ENCODE measurements around the gene SPAG9. TPM values are rescaled to one million over a fixed set of nuclear protein-coding genes. Genes with fewer than 3 reads are reported as not detected.

Gene SPAG9
- total RNA-seq, 1 experiment from 2014 or later = 77.6 TPM

DNA sequence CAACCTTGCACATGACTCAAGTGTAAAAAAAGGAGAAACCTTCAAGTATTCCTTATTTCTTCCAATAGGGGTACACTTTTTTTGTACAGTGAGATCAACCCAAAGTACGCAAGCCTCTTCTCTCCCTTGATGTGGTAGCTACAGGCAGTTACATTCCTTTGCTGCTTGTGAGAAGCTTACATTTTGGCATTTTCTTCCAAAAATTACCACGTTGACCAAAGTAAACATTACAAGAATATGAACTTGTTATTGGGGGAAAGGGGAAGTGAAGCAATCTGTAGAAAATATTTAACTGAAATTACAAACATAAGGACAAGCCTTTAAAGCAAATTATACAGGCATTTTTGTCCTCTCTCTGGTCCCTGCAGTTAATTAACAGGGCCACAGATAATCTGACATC is 157.5 kb downstream of the SPAG9 start (continued):
- TF ChIP-seq, protein P1, sequence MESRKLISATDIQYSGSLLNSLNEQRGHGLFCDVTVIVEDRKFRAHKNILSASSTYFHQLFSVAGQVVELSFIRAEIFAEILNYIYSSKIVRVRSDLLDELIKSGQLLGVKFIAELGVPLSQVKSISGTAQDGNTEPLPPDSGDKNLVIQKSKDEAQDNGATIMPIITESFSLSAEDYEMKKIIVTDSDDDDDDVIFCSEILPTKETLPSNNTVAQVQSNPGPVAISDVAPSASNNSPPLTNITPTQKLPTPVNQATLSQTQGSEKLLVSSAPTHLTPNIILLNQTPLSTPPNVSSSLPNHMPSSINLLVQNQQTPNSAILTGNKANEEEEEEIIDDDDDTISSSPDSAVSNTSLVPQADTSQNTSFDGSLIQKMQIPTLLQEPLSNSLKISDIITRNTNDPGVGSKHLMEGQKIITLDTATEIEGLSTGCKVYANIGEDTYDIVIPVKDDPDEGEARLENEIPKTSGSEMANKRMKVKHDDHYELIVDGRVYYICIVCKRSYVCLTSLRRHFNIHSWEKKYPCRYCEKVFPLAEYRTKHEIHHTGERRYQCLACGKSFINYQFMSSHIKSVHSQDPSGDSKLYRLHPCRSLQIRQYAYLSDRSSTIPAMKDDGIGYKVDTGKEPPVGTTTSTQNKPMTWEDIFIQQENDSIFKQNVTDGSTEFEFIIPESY (IDR thresholded peaks at IDR 0.05; ENCODE audit: extremely low read depth, insufficient replicate concordance, low read length) = no peak
- TF ChIP-seq, protein P2, sequence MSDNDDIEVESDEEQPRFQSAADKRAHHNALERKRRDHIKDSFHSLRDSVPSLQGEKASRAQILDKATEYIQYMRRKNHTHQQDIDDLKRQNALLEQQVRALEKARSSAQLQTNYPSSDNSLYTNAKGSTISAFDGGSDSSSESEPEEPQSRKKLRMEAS (IDR thresholded peaks at IDR 0.05) = no peak

DNA sequence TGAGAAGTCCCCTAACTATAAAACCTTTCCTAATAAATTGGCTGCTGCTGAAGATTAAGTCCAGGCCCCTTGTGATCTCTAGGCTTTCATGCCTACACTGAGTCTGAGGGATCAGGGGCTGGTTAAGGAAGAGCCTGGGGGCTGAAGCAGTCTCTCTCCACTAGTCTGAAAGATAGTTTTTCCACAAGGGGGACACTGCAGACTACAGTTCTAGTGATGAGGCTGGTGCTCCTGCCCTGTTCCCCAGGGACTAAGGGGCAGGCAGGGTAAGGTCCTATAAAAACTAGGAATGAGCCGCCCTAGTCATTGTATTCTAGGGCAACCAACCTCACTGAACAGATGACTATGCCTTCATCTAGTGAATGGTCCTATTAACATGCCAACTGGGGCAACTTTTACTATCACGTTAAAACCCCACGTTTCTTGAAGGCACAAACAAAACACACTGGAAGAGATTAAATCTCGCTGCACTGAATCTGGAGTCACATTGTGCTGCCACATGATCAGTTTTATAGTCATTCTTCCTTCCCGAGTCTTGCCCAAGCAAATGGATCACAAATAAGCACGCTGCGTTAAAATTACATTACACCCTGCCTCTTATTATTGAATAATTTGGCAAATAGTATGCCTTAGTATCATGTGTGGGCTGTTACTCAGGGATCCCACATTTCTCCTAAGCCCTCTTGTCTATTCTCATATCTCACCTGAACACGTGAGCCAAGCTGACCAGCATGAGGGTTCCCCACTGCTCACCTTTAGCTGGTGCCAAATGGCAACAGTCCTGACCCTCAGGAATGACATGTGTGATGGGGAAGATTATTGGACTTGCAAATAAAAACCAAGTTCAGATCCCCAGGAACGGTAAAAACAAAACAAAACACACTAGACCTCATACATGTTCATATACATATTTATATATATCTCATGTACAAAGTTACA is 159.1 kb downstream of the SPAG9 start:
- H3K36me3 ChIP-seq (ENCODE audit: control insufficient read depth in 1 of 2, insufficient read depth in 2 of 2, low read length in 2 of 2) = peaks cover 8 to 11% of the 10 kb centered on the region in 2 experiments; a peak in 3 of 4 replicates

More for the DNA sequence above, 159.1 kb downstream of the SPAG9 start:
- ChIA-PET CTCF (interaction anchor here (1.8 kb wide), 1 partner anchor 178 kb away, joined by 7 read pairs; no protein-coding TSS in a partner anchor), RAD21 (ENCODE audit: low non-redundant PET in 1 of 2, low total read pairs in 2 of 2, uncharacterized antibody in 2 of 2, unreplicated experiment in 2 of 2) (no interaction called here), POLR2A (no interaction called here)
- intact Hi-C loops (cut with micrococcal nuclease) = no loop called here
- no peaks in the 10 kb centered on the region for H3K9me3 ChIP-seq (ENCODE audit: control insufficient read depth in 1 of 2, insufficient read depth in 1 of 2, low read depth in 1 of 2, low read length in 2 of 2)
- H4K20me1 ChIP-seq (ENCODE audit: insufficient read depth) = no peaks in the 10 kb centered on the region
- no peak overlapping the region for H3K4me2 ChIP-seq (ENCODE audit: low read length)
- H3K27ac ChIP-seq (ENCODE audit: low read depth, low read length) = no peak overlapping the region
- no peaks in the 10 kb centered on the region for H3K27me3 ChIP-seq (ENCODE audit: insufficient read depth, low read length)
- H2AFZ ChIP-seq (ENCODE audit: low read depth, low read length, poor library complexity, severe bottlenecking) = no peak overlapping the region
- no peak for DNase-seq (ENCODE audit: low read depth, low spot score)
- peaks cover 0 to 7% of the 10 kb centered on the region in 2 experiments; a peak in 2 of 4 replicates for H3K4me1 ChIP-seq (ENCODE audit: control insufficient read depth in 1 of 2, insufficient read depth in 2 of 2, low read length in 2 of 2)
- H3K9me2 ChIP-seq (ENCODE audit: insufficient read depth) = no peaks in the 10 kb centered on the region
- TF ChIP-seq TCF7L2 (IDR thresholded peaks at IDR 0.05; ENCODE audit: borderline replicate concordance, extremely low read depth, insufficient read depth, insufficient read length) (no peak), SP1 (IDR thresholded peaks at IDR 0.05; ENCODE audit: low read depth) (no peak), JUND (IDR thresholded peaks at IDR 0.05) (no peak), SRF (IDR thresholded peaks at IDR 0.05; ENCODE audit: low read depth) (no peak), RAD21 (IDR thresholded peaks at IDR 0.05; ENCODE audit: low read depth) (no peak)
- no peak overlapping the region for H3K9ac ChIP-seq (ENCODE audit: low read length)
- no peaks in the 10 kb centered on the region for H3K79me2 ChIP-seq (ENCODE audit: insufficient read depth, low read length)
- BruUV-seq (replicated peaks) = no TSS peak
- no peak for ATAC-seq
- H3K4me3 ChIP-seq (replicated peaks in 1 of 2; ENCODE audit: low read depth in 1 of 2, low read length in 2 of 2) = no peak overlapping the region
